Suprapubic skin (tissue), 4 donors: Measurements from ENCODE around the gene ESAM. TPM values are rescaled to one million over a fixed set of nuclear protein-coding genes. Genes with fewer than 3 reads are reported as not detected.

ENCODE experiments used
- DNase-seq, 2 donors: peaks; one replicate each; pipeline ENCODE4 v3.0.0-alpha.2; 2019; ENCODE audit warnings: low spot score in 2 of 2
- H3K27ac ChIP-seq: fragments of 200-600 bp; sonication (generic); one replicate; pipeline ENCODE4 v1.5.1; 2019
- H3K27me3 ChIP-seq: fragments of 200-600 bp; sonication (generic); one replicate; pipeline ENCODE4 v1.5.1; 2019
- H3K36me3 ChIP-seq: fragments of 200-600 bp; sonication (generic); one replicate; pipeline ENCODE4 v1.5.1; 2019
- H3K4me1 ChIP-seq: fragments of 200-600 bp; sonication (generic); one replicate; pipeline ENCODE4 v1.5.1; 2019
- H3K4me3 ChIP-seq: fragments of 200-600 bp; sonication (generic); one replicate; pipeline ENCODE4 v1.5.1; 2019; ENCODE audit warnings: mild to moderate bottlenecking
- H3K9me3 ChIP-seq: fragments of 200-600 bp; sonication (generic); one replicate; pipeline ENCODE4 v1.5.1; 2019
- CTCF ChIP-seq, 2 donors: fragments of 200-600 bp in 1 of 2; fragments of 450-650 bp in 1 of 2; sonication (generic) in 1 of 2; IDR thresholded peaks; one replicate each; pipeline ENCODE4 v1.5.1; 2016 to 2019; ENCODE audit warnings: antibody characterized with exemption in 2 of 2, mild to moderate bottlenecking in 1 of 2, moderate library complexity in 1 of 2
- EP300 ChIP-seq: sonication (generic); formaldehyde crosslinking; IDR thresholded peaks from one replicate; pipeline ENCODE4 v1.6.1; 2017; ENCODE audit warnings: antibody characterized with exemption
- POLR2A ChIP-seq, 2 donors: fragments of 450-650 bp; IDR thresholded peaks; one replicate each; pipeline ENCODE4 v1.6.1; 2017; ENCODE audit warnings: antibody characterized with exemption in 2 of 2, mild to moderate bottlenecking in 2 of 2, moderate library complexity in 2 of 2
- POLR2AphosphoS5 ChIP-seq, 3 donors: sonication (generic); formaldehyde crosslinking; IDR thresholded peaks; one replicate each; pipeline ENCODE4 v1.6.1; 2017; ENCODE audit warnings: antibody characterized with exemption in 3 of 3
- WGBS: methylation state at CpG from one replicate; pipeline ENCODE4 v1.1.5; 2018; 5-methylcytosine and 5-hydroxymethylcytosine counted together
- total RNA-seq, 4 donors: library from RNA; depleted of rRNA; stranded (reverse); fragments of >200 nt; gene quantifications; one replicate each; pipeline ENCODE4 v1.1.0, GENCODE V29; 2016

Gene ESAM
- total RNA-seq, 4 donors from 2014 or later = 11.0 to 26.5 (median 15.6) TPM

GRCh38 chr11:124759266-124760204 is 2.6 kb downstream of the ESAM start:
- H3K9me3 ChIP-seq = no peaks in the 10 kb centered on the region
- peak overlapping the region; percentile 51 for H3K4me3 ChIP-seq
- H3K4me1 ChIP-seq = peaks cover 41% of the 10 kb centered on the region
- no peak for TF ChIP-seq CTCF (IDR thresholded peaks at IDR 0.05)
- no peak for TF ChIP-seq POLR2A (IDR thresholded peaks at IDR 0.05)
- peak in 1 of 3 donors; percentile 14 for TF ChIP-seq POLR2AphosphoS5 (IDR thresholded peaks at IDR 0.05)
- TF ChIP-seq EP300 = no peak
- H3K27ac ChIP-seq = peak overlapping the region; percentile 70
- WGBS = 23% methylated on average over 20 of the region's 52 CpGs
- no peaks in the 10 kb centered on the region for H3K36me3 ChIP-seq
- peak in 1 of 2 donors; percentile 79 for DNase-seq
- H3K27me3 ChIP-seq = peaks cover 73% of the 10 kb centered on the region

GRCh38 chr11:124758355-124759265 is 3.5 kb downstream of the ESAM start:
- no peaks in the 10 kb centered on the region for H3K9me3 ChIP-seq
- peaks cover 73% of the 10 kb centered on the region for H3K27me3 ChIP-seq
- peak overlapping the region; percentile 51 for H3K4me3 ChIP-seq
- H3K4me1 ChIP-seq = peaks cover 41% of the 10 kb centered on the region
- DNase-seq = peak; percentile 85 to 87
- no peaks in the 10 kb centered on the region for H3K36me3 ChIP-seq
- TF ChIP-seq POLR2AphosphoS5 (IDR thresholded peaks at IDR 0.05) = no peak
- TF ChIP-seq CTCF (IDR thresholded peaks at IDR 0.05) = peak; percentile 35 to 81
- peak overlapping the region; percentile 57 for H3K27ac ChIP-seq
- 6% methylated on average over 28 of the region's 53 CpGs for WGBS

- Histone ChIP-seq H3K4me1 (peaks cover 41% of the 10 kb centered on the region), H3K9me3 (no peaks in the 10 kb centered on the region), H3K4me3 (no peak overlapping the region), H3K27me3 (peaks cover 71% of the 10 kb centered on the region), H3K27ac (no peak overlapping the region), H3K36me3 (no peaks in the 10 kb centered on the region)
- TF ChIP-seq EP300 (no peak), CTCF (IDR thresholded peaks at IDR 0.05) (no peak), POLR2A (IDR thresholded peaks at IDR 0.05) (no peak), POLR2AphosphoS5 (IDR thresholded peaks at IDR 0.05) (no peak)
- no peak for DNase-seq
- WGBS = 54% methylated on average over 3 of the region's 3 CpGs
Observed at GRCh38 chr11:124757320-124757719, 4.8 kb downstream of the ESAM start.

- no peak for TF ChIP-seq EP300
- no peak for TF ChIP-seq POLR2A (IDR thresholded peaks at IDR 0.05)
- TF ChIP-seq POLR2AphosphoS5 (IDR thresholded peaks at IDR 0.05) = no peak
- TF ChIP-seq CTCF (IDR thresholded peaks at IDR 0.05) = no peak
- DNase-seq = no peak
- no peaks in the 10 kb centered on the region for H3K9me3 ChIP-seq
- H3K4me3 ChIP-seq = no peak overlapping the region
- WGBS = 27% methylated on average over 6 of the region's 6 CpGs
- H3K36me3 ChIP-seq = no peaks in the 10 kb centered on the region
- peaks cover 41% of the 10 kb centered on the region for H3K4me1 ChIP-seq
- H3K27ac ChIP-seq = no peak overlapping the region
- H3K27me3 ChIP-seq = peaks cover 71% of the 10 kb centered on the region
Observed at GRCh38 chr11:124756753-124757227, 5.3 kb downstream of the ESAM start.
